Smooth muscle cell (in vitro differentiated cells): ENCODE measurements around the gene PBRM1. TPM values are rescaled to one million over a fixed set of nuclear protein-coding genes. Genes with fewer than 3 reads are reported as not detected.

Experiments
- DNase-seq: peaks from one replicate; lab custom pipeline; 2025; ENCODE audit not compliant: unreplicated experiment; lab: John Stamatoyannopoulos, UW
- H2AFZ ChIP-seq: fragments of 200-600 bp; sonication (generic); 2 replicates; pipeline ENCODE4 v1.6.0; 2016; ENCODE audit warnings: antibody characterized with exemption, low read depth, mild to moderate bottlenecking
- H3F3A ChIP-seq: fragments of 200-600 bp; sonication (generic); 2 replicates; pipeline ENCODE4 v1.6.0; 2017; ENCODE audit warnings: antibody characterized with exemption, low read depth
- H3K27ac ChIP-seq: fragments of 200-600 bp; sonication (generic); 2 replicates; pipeline ENCODE4 v1.5.1; 2016; ENCODE audit warnings: low read depth, mild to moderate bottlenecking
- H3K27me3 ChIP-seq: fragments of 200-600 bp; sonication (generic); 2 replicates; pipeline ENCODE4 v1.6.1; 2016; ENCODE audit warnings: low read depth, mild to moderate bottlenecking
- H3K36me3 ChIP-seq: fragments of 200-600 bp; sonication (generic); 2 replicates; pipeline ENCODE4 v1.5.1; 2016; ENCODE audit warnings: low read depth
- H3K4me1 ChIP-seq: fragments of 200-600 bp; sonication (generic); 2 replicates; pipeline ENCODE4 v1.5.1; 2016; ENCODE audit warnings: low read depth
- H3K4me2 ChIP-seq: fragments of 200-600 bp; sonication (generic); 2 replicates; pipeline ENCODE4 v1.6.0; 2016; ENCODE audit warnings: mild to moderate bottlenecking
- H3K4me3 ChIP-seq: fragments of 200-600 bp; sonication (generic); 2 replicates; pipeline ENCODE4 v1.5.1; 2016; ENCODE audit warnings: mild to moderate bottlenecking
- H3K79me2 ChIP-seq: fragments of 200-600 bp; sonication (generic); 2 replicates; pipeline ENCODE4 v1.6.0; 2016; ENCODE audit warnings: low read depth, mild to moderate bottlenecking
- H3K9ac ChIP-seq: fragments of 200-600 bp; sonication (generic); 2 replicates; pipeline ENCODE4 v1.6.0; 2016; ENCODE audit warnings: low read depth
- H3K9me3 ChIP-seq: fragments of 200-600 bp; sonication (generic); replicated peaks from 2 replicates; pipeline ENCODE4 v1.5.1; 2016; ENCODE audit warnings: low read depth
- H4K20me1 ChIP-seq: fragments of 200-600 bp; sonication (generic); 2 replicates; pipeline ENCODE4 v1.6.0; 2016; ENCODE audit warnings: low read depth
- WGBS: methylation state at CpG from one replicate; pipeline ENCODE4 v1.1.7; 2016; ENCODE audit warnings: low lambda C conversion rate; 5-methylcytosine and 5-hydroxymethylcytosine counted together
- polyA plus RNA-seq: library from polyadenylated mRNA; unstranded; fragments of >200 nt; fragmentation: Nextera tagmentation; extraction: Ambion mirVana; gene quantifications from 2 replicates; pipeline ENCODE4 v1.2.1, GENCODE V29; 2016
- small RNA-seq: library from RNA; depleted of rRNA; stranded (forward); fragments of <200 nt; gene quantifications from one replicate; pipeline ENCODE3, GENCODE V24; 2014
- total RNA-seq: library from RNA; depleted of rRNA; stranded (reverse); fragments of >200 nt; gene quantifications from 2 replicates; pipeline ENCODE4 v1.2.3, GENCODE V29; 2014
- TF ChIP-seq, protein P1 (sequence below): fragments of 200-600 bp; sonication (generic); IDR thresholded peaks from 2 replicates; pipeline ENCODE4 v1.5.1; 2017; ENCODE audit warnings: borderline replicate concordance, mild to moderate bottlenecking, antibody characterized with exemption; ENCODE audit not compliant: insufficient read depth, poor library complexity, severe bottlenecking

The PBRM1 gene
- total and polyA plus RNA-seq, 2 experiments from 2014 or later, result 27.6 to 62.8 TPM

DNA sequence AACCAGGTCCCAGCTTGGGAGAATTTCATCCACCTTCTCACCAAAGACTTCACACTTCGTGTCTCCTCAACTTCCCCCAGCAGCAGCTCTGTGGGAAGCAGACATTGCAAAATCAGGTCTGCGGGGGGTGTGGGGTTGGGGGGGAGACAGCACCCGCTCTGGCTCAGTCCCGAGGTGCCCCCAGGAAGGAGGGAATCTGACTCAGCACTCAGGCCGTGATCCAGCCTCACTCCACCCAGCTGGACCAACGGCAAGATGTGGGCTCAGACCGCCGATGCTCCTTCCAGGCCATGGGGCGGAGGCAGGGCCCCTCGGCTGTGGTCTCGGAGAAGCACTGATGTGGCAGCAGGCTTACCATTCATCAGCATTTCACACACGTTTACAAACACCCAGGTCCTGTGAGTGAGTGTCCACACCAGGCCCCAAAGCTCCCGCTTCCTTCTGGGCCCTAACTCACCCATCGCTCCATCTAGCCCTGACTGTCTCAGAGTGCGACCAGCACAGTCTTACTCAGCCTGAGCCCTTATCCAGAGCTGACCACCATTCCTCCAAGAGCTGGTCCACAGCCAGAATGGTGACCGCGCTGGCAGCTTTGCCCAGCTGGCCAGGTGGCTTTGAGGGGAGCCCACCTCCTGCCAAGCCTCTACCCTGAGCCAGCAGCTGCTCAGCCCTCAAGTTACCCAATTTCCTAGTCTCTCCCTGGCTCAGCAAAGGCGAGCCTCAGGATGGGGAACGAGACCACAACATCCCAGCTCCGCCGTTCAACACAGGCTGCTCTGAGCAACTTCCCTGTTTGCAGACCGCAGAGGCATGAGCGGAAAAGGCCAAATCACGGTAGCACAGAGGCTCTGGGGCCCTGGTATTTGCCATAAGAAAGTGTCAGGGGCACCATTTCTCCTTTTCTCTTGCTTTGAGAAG, 187.3 kb downstream of the PBRM1 start:
- Histone ChIP-seq H3K4me1 (no peaks in the 10 kb centered on the region), H3K9me3 (no peaks in the 10 kb centered on the region), H3K27ac (no peak overlapping the region), H3K4me2 (no peak overlapping the region), H3K79me2 (no peaks in the 10 kb centered on the region), H3K36me3 (no peaks in the 10 kb centered on the region), H3K9ac (no peak overlapping the region), H4K20me1 (no peaks in the 10 kb centered on the region), H3K27me3 (no peaks in the 10 kb centered on the region), H3K4me3 (no peak overlapping the region), H3F3A (no peaks in the 10 kb centered on the region), H2AFZ (no peak overlapping the region)
- TF ChIP-seq, protein P1, sequence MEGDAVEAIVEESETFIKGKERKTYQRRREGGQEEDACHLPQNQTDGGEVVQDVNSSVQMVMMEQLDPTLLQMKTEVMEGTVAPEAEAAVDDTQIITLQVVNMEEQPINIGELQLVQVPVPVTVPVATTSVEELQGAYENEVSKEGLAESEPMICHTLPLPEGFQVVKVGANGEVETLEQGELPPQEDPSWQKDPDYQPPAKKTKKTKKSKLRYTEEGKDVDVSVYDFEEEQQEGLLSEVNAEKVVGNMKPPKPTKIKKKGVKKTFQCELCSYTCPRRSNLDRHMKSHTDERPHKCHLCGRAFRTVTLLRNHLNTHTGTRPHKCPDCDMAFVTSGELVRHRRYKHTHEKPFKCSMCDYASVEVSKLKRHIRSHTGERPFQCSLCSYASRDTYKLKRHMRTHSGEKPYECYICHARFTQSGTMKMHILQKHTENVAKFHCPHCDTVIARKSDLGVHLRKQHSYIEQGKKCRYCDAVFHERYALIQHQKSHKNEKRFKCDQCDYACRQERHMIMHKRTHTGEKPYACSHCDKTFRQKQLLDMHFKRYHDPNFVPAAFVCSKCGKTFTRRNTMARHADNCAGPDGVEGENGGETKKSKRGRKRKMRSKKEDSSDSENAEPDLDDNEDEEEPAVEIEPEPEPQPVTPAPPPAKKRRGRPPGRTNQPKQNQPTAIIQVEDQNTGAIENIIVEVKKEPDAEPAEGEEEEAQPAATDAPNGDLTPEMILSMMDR, result no peak
- 80% methylated on average over 24 of the region's 24 CpGs for WGBS
- no peak for DNase-seq

DNA sequence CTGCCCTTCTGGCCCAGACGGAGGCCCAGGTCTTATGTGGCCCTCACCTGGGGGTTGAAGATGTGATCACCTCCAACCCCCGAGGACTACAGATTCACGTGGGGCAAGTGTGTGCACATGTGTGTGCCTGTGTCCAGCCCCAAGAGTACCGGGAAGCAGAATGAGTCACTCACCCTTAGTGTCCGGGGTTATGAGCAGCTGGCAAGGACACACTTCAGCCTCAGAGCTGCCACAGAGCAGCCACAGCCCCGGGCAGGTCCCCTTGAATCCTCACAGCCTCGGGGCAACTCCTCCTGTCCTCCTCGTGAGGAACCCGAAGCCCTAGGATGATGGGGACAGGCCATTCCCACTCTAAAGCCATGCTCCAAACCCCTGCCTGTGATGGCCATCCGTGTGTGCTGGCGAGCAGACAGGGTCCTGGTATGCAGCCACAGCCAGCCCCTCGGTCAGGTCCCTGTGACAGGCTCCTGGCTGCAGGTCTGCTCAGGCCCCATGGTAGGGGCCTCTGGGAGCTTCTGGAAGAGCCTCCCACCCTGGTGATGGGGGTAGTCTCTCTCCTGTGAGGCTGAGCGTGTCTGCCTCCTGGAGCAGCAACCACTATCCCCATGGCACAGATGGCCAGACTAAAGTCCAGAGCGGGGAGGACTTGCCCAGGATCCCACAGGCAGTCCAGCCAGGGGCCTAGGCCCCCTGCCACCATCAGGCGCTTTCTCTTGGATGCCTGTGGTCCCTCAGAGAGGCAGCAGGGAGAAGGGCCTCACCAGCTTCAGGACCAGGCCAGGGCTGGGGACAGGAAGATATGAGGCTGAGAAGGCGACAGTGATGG, 189.7 kb downstream of the PBRM1 start:
- Histone ChIP-seq H3K27me3 (no peaks in the 10 kb centered on the region), H3K4me3 (no peak overlapping the region), H3K79me2 (no peaks in the 10 kb centered on the region), H3K36me3 (no peaks in the 10 kb centered on the region), H2AFZ (no peak overlapping the region), H3F3A (no peaks in the 10 kb centered on the region), H3K4me2 (no peak overlapping the region), H3K9ac (no peak overlapping the region), H3K4me1 (no peaks in the 10 kb centered on the region), H3K27ac (no peak overlapping the region), H4K20me1 (peaks cover 14% of the 10 kb centered on the region), H3K9me3 (no peaks in the 10 kb centered on the region)
- no peak for DNase-seq
- 71% methylated on average over 16 of the region's 16 CpGs for WGBS
- TF ChIP-seq, protein P1, result no peak

Small RNA genes lying within 50 kb of the gene (small RNA-seq; reads per million reads assigned to genes)
- gene AC006254.2 (0.16 reads per million), gene RF00569 (8,691 reads per million, percentile 100 among the genes with 10 or more reads in this experiment), gene RF01183 (not detected), gene RNU6-856P (not detected), gene RNU6ATAC16P (not detected), gene SNORD19 (0.16 reads per million), gene SNORD19B (not detected), gene SNORD69 (4,691 reads per million, percentile 100 among the genes with 10 or more reads in this experiment)

Other genes with a start within 250 kb of the PBRM1 start
- 0.09 and 0.31 TPM in 2 replicates for gene SEMA3G, start 240.8 kb downstream of the PBRM1 start, total RNA-seq
- gene SEMA3G, start 240.8 kb downstream of the PBRM1 start, polyA plus RNA-seq, result 0.09 TPM in 1 of 2 replicates, not detected in the other
- gene TNNC1, start 231.9 kb downstream of the PBRM1 start, total RNA-seq, result 4.2 and 5.9 TPM in 2 replicates
- gene TNNC1, start 231.9 kb downstream of the PBRM1 start, polyA plus RNA-seq, result 5.1 and 7.8 TPM in 2 replicates
- 55.2 and 56.1 TPM in 2 replicates for gene NISCH, start 230.3 kb downstream of the PBRM1 start, total RNA-seq
- gene NISCH, start 230.3 kb downstream of the PBRM1 start, polyA plus RNA-seq, result 46.7 and 47.3 TPM in 2 replicates
- gene STAB1, start 190.6 kb downstream of the PBRM1 start, total RNA-seq, result 0.22 TPM in 1 of 2 replicates, not detected in the other
- 0.25 and 0.31 TPM in 2 replicates for gene STAB1, start 190.6 kb downstream of the PBRM1 start, polyA plus RNA-seq
- 156 and 207 TPM in 2 replicates for gene NT5DC2, start 152.1 kb downstream of the PBRM1 start, total RNA-seq
- gene NT5DC2, start 152.1 kb downstream of the PBRM1 start, polyA plus RNA-seq, result 229 and 248 TPM in 2 replicates
- 0.76 and 0.90 TPM in 2 replicates for gene UQCC5, start 149.3 kb downstream of the PBRM1 start, total RNA-seq
- gene UQCC5, start 149.3 kb downstream of the PBRM1 start, polyA plus RNA-seq, result 33.0 and 40.3 TPM in 2 replicates
- gene GNL3, start 119 bp upstream of the PBRM1 start, total RNA-seq, result 131 and 146 TPM in 2 replicates
- gene GNL3, start 119 bp upstream of the PBRM1 start, polyA plus RNA-seq, result 89.4 and 106 TPM in 2 replicates
- gene GLT8D1, start 19.9 kb upstream of the PBRM1 start, total RNA-seq, result 110 and 151 TPM in 2 replicates
- gene GLT8D1, start 19.9 kb upstream of the PBRM1 start, polyA plus RNA-seq, result 126 and 133 TPM in 2 replicates
- 301 and 409 TPM in 2 replicates for gene SPCS1, start 20.2 kb upstream of the PBRM1 start, total RNA-seq
- gene SPCS1, start 20.2 kb upstream of the PBRM1 start, polyA plus RNA-seq, result 328 and 329 TPM in 2 replicates
- gene NEK4, start 85.0 kb upstream of the PBRM1 start, total RNA-seq, result 9.6 and 11.0 TPM in 2 replicates
- gene NEK4, start 85.0 kb upstream of the PBRM1 start, polyA plus RNA-seq, result 7.1 and 8.6 TPM in 2 replicates
- not detected in 2 replicates for gene ITIH1, start 91.7 kb upstream of the PBRM1 start, total RNA-seq
- gene ITIH1, start 91.7 kb upstream of the PBRM1 start, polyA plus RNA-seq, result 0.33 TPM in 1 of 2 replicates, not detected in the other
- gene ITIH3, start 108.9 kb upstream of the PBRM1 start, total RNA-seq, result not detected in 2 replicates
- 0.35 TPM in 1 of 2 replicates, not detected in the other for gene ITIH3, start 108.9 kb upstream of the PBRM1 start, polyA plus RNA-seq
- gene ITIH4, start 144.8 kb upstream of the PBRM1 start, total RNA-seq, result 1.6 and 2.3 TPM in 2 replicates
- 1.6 and 4.5 TPM in 2 replicates for gene ITIH4, start 144.8 kb upstream of the PBRM1 start, polyA plus RNA-seq
- gene MUSTN1, start 149.1 kb upstream of the PBRM1 start, total RNA-seq, result 2.2 TPM in 1 of 2 replicates, not detected in the other
- gene MUSTN1, start 149.1 kb upstream of the PBRM1 start, polyA plus RNA-seq, result 0.30 and 0.98 TPM in 2 replicates
- gene STIMATE, start 211.6 kb upstream of the PBRM1 start, total RNA-seq, result 12.8 and 13.1 TPM in 2 replicates
- gene STIMATE, start 211.6 kb upstream of the PBRM1 start, polyA plus RNA-seq, result 12.1 and 18.1 TPM in 2 replicates